Heart left ventricle (tissue), 16 donors: ENCODE results near the gene MYO5B. TPM values are rescaled to one million over a fixed set of nuclear protein-coding genes. Genes with fewer than 3 reads are reported as not detected.

Experiments used
- ATAC-seq, 4 donors: fragments of 200-7000 bp; cut with Tn5 transposase; one replicate each; pipeline ENCODE4 v1.9.1; 2020 to 2022; ENCODE audit warnings: moderate library complexity in 4 of 4, mild to moderate bottlenecking in 3 of 4, moderate number of reproducible peaks in 1 of 4
- DNase-seq, 5 donors: peaks; one replicate each; pipeline ENCODE4 v3.0.0-alpha.2; 2020
- H3K27ac ChIP-seq, 12 donors: fragments of 200-600 bp; sonication (generic) in 4 of 12; one replicate each; pipeline versions ENCODE4 v1.5.0 to v1.8.0; 2016 to 2022; ENCODE audit warnings: mild to moderate bottlenecking in 2 of 12
- H3K27me3 ChIP-seq, 9 donors: fragments of 200-600 bp; sonication (generic) in 2 of 9; one replicate each; pipeline versions ENCODE4 v1.5.1 to v1.8.0; 2016 to 2022; ENCODE audit warnings: mild to moderate bottlenecking in 3 of 9
- H3K36me3 ChIP-seq, 9 donors: fragments of 200-600 bp; sonication (generic) in 2 of 9; one replicate each; pipeline versions ENCODE4 v1.5.0 to v1.8.0; 2018 to 2022; ENCODE audit warnings: mild to moderate bottlenecking in 2 of 9
- H3K4me1 ChIP-seq, 12 donors: fragments of 200-600 bp; sonication (generic) in 4 of 12; one replicate each; pipeline versions ENCODE4 v1.5.0 to v1.8.0; 2016 to 2022; ENCODE audit warnings: mild to moderate bottlenecking in 3 of 12
- H3K4me3 ChIP-seq, 12 donors: fragments of 200-600 bp; sonication (generic) in 4 of 12; one replicate each; pipeline versions ENCODE4 v1.5.0 to v1.8.0; 2017 to 2022; ENCODE audit warnings: mild to moderate bottlenecking in 9 of 12, moderate library complexity in 4 of 12
- H3K9me3 ChIP-seq, 12 donors: fragments of 200-600 bp; sonication (generic) in 4 of 12; one replicate each; pipeline versions ENCODE4 v1.5.0 to v1.8.0; 2016 to 2022; ENCODE audit warnings: mild to moderate bottlenecking in 1 of 12
- POLR2A ChIP-seq, 2 donors: fragments of 450-650 bp; IDR thresholded peaks; one replicate each; pipeline ENCODE4 v1.6.1; 2017; ENCODE audit warnings: antibody characterized with exemption in 2 of 2, mild to moderate bottlenecking in 2 of 2, moderate library complexity in 2 of 2
- WGBS, 4 donors: extraction: QIAGEN DNeasy Blood & Tissue Kit in 2 of 4; methylation state at CpG; one replicate each; pipeline versions ENCODE4 v1.1.5 to v1.1.7; 2013 to 2018; 5-methylcytosine and 5-hydroxymethylcytosine counted together
- intact Hi-C, 10 donors: fragments of 100-400 bp; cut with DNase I; formaldehyde crosslinking; loops; one replicate each; pipeline versions ENCODE4 v1.11.1 to v1.14.2; 2022
- polyA plus RNA-seq, 2 donors: library from polyadenylated mRNA; stranded (reverse); fragments of 200-250 nt; gene quantifications; one replicate each; pipeline ENCODE4 v1.2.3, GENCODE V29; 2013
- total RNA-seq, 9 donors: library from RNA; depleted of rRNA in 2 of 9; stranded (reverse); fragments of >200 nt in 2 of 9; fragmentation: NEBNext Ultra II Directional in 3 of 9; extraction: Animal tissue kit (Norgen Biotek cat#: 25700) in 3 of 9; gene quantifications; one replicate each; pipeline versions ENCODE4 v1.1.0 to v1.2.4, GENCODE V29; 2016 to 2023
- TF ChIP-seq, protein P1 (sequence below), 12 donors: fragments of 200-600 bp; sonication (generic) in 4 of 12; IDR thresholded peaks; one replicate each; pipeline versions ENCODE4 v1.5.0 to v1.8.0; 2018 to 2022; ENCODE audit warnings: antibody characterized with exemption in 12 of 12, mild to moderate bottlenecking in 5 of 12
- donor health status: ischemic (EF 13 %, LVEDD 7.1; RV severe dilation, severe dysfunction).
- donor health status: healthy with polysubstance abuse.
- donor health status: DM: no; HTN: yes; CAD: no.
- donor health status: DM: no; HTN: no; CAD: no.
- donor health status: ischemic (EF 25% LVEDD 6.9; RV normal size, moderate dysfunction).
- donor health status: ischemic (EF 25% LVEDD 5.7; RV mildly dilated, moderate dysfunction).
- donor health status: healthy.
- donor health status: DM: yes; HTN: yes; CAD: no.
- donor health status: ischemic (EF 35%, LVEDD 5.7; RV mildly dilated, moderate dysfunction).
- donor health status: nonischemic (EF 11% LVEDD 7.7; RV severe dilation, severe dysfunction).
- donor health status: DM: yes; HTN: yes; CAD: no.
- donor health status: PGD.
- donor health status: ischemic (EF 29% LVEDD 5.4; RV normal size, mild dysfunction).
- donor health status: nonischemic (EF 23%, LVEDD 6.1; RV moderate dilation, normal function).

Gene MYO5B
- total and polyA plus RNA-seq, 11 donors: 0.51 to 5.9 (median 1.4) TPM

DNA sequence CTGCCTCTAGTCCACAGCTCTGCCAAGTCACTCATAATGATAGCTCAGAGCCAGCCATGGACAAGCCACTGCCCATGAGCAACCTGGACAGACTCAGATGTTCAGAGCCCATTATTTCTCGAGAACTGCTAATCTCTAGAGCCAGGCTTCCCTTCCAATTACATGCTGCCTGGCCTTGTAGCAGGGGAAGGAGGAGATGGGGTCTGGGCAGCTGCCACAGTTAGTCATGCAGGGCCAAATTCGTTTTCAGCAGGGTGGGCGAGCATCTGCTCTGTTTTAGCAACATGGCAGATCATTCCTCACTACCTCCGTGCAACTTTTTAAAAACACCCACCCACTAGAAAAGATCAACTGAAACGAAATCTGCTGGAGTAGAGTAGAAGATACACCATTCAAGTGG is 141.8 kb downstream of the MYO5B start:
- H3K9me3 ChIP-seq: no peaks in the 10 kb centered on the region
- H3K4me3 ChIP-seq: no peak overlapping the region
- no peaks in the 10 kb centered on the region for H3K4me1 ChIP-seq
- H3K27me3 ChIP-seq: peaks cover 0 to 3% (median 0%) of the 10 kb centered on the region in 9 donors
- no peak for TF ChIP-seq POLR2A (IDR thresholded peaks at IDR 0.05)
- TF ChIP-seq, protein P1, sequence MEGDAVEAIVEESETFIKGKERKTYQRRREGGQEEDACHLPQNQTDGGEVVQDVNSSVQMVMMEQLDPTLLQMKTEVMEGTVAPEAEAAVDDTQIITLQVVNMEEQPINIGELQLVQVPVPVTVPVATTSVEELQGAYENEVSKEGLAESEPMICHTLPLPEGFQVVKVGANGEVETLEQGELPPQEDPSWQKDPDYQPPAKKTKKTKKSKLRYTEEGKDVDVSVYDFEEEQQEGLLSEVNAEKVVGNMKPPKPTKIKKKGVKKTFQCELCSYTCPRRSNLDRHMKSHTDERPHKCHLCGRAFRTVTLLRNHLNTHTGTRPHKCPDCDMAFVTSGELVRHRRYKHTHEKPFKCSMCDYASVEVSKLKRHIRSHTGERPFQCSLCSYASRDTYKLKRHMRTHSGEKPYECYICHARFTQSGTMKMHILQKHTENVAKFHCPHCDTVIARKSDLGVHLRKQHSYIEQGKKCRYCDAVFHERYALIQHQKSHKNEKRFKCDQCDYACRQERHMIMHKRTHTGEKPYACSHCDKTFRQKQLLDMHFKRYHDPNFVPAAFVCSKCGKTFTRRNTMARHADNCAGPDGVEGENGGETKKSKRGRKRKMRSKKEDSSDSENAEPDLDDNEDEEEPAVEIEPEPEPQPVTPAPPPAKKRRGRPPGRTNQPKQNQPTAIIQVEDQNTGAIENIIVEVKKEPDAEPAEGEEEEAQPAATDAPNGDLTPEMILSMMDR (IDR thresholded peaks at IDR 0.05): no peak
- no peak overlapping the region for H3K27ac ChIP-seq
- intact Hi-C loops: loop anchor here in 2 of 10 donors (5.0 to 10.0 kb wide), 2 partner anchors 139 to 142 kb away; partner anchors contain the start of gene MYO5B (in 1 of the 2)
- ATAC-seq (no peak), DNase-seq (no peak)
- WGBS, 4 donors: 61 to 71% (median 64%) methylated on average over 5 of the region's 5 CpGs
- H3K36me3 ChIP-seq: no peaks in the 10 kb centered on the region

GRCh38 chr18:50051288-50051687 is 143.7 kb downstream of the MYO5B start:
- TF ChIP-seq, protein P1 (IDR thresholded peaks at IDR 0.05): peak in 4 of 12 donors; percentile 9 to 27 (median 18)
- no peak for TF ChIP-seq POLR2A (IDR thresholded peaks at IDR 0.05)
- no peaks in the 10 kb centered on the region for H3K27me3 ChIP-seq
- ATAC-seq (no peak), DNase-seq (no peak)
- H3K4me1 ChIP-seq: no peaks in the 10 kb centered on the region
- no peak overlapping the region for H3K4me3 ChIP-seq
- H3K9me3 ChIP-seq: no peaks in the 10 kb centered on the region
- intact Hi-C loops: loop anchor here in 2 of 10 donors (5.0 to 10.0 kb wide), 2 partner anchors 141 to 144 kb away; partner anchors contain the start of gene MYO5B (in 1 of the 2)
- no peak overlapping the region for H3K27ac ChIP-seq
- no peaks in the 10 kb centered on the region for H3K36me3 ChIP-seq

GRCh38 chr18:50045126-50045525 is 149.8 kb downstream of the MYO5B start:
- Histone ChIP-seq H3K4me1 (no peaks in the 10 kb centered on the region), H3K27ac (no peak overlapping the region), H3K9me3 (no peaks in the 10 kb centered on the region), H3K36me3 (no peaks in the 10 kb centered on the region), H3K27me3 (peaks cover 0 to 17% (median 0%) of the 10 kb centered on the region in 9 donors), H3K4me3 (no peak overlapping the region)
- DNase-seq (no peak), ATAC-seq (peak in 1 of 4 donors; percentile 10)
- TF ChIP-seq, protein P1 (IDR thresholded peaks at IDR 0.05): no peak
- intact Hi-C loops: no loop called here
- 74 to 77% (median 75%) methylated on average over 4 of the region's 4 CpGs for WGBS, 4 donors

- TF ChIP-seq, protein P1 (IDR thresholded peaks at IDR 0.05): no peak
- TF ChIP-seq POLR2A (IDR thresholded peaks at IDR 0.05): no peak
- DNase-seq (no peak), ATAC-seq (no peak)
- no peaks in the 10 kb centered on the region for H3K9me3 ChIP-seq
- no peak overlapping the region for H3K27ac ChIP-seq
- no peaks in the 10 kb centered on the region for H3K36me3 ChIP-seq
- intact Hi-C loops: no loop called here
- 54 to 64% (median 59%) methylated on average over 3 of the region's 3 CpGs for WGBS, 4 donors
- H3K4me1 ChIP-seq: no peaks in the 10 kb centered on the region
- peaks cover 0 to 21% (median 0%) of the 10 kb centered on the region in 9 donors for H3K27me3 ChIP-seq
- no peak overlapping the region for H3K4me3 ChIP-seq
Measured at GRCh38 chr18:50044402-50044801, 150.5 kb downstream of the MYO5B start.
